ENCODE results near the gene PLCH1. TPM values are rescaled to one million over a fixed set of nuclear protein-coding genes. Genes with fewer than 3 reads are reported as not detected.

Gene PLCH1
- total and polyA plus RNA-seq, 10 of the 15 experiments (the other 5 are each of a cell fraction or from before 2014, with no cell fraction given), result 0.03 to 0.22 (median 0.04) TPM; not detected in 5

GRCh38 chr3:155553780-155554179, 191.1 kb downstream of the PLCH1 start:
- RAD21 ChIA-PET (ENCODE audit: unreplicated experiment), result no interaction called here
- H3K27ac ChIP-seq (ENCODE audit: control insufficient read depth, insufficient read depth), result no peak overlapping the region
- CTCF ChIA-PET, result no interaction called here
- H2AFZ ChIP-seq (ENCODE audit: control insufficient read depth, low read depth, low read length), result no peak overlapping the region
- no peaks in the 10 kb centered on the region for H3K79me2 ChIP-seq (ENCODE audit: control insufficient read depth, insufficient read depth, low read length)
- TF ChIP-seq DPF2 (IDR thresholded peaks at IDR 0.05) (no peak), IKZF2 (IDR thresholded peaks at IDR 0.05) (peak in 1 of 2 experiments; percentile 21; a peak in 1 of 4 replicates), ATF7 (IDR thresholded peaks at IDR 0.05; ENCODE audit: low read depth) (0 out of 2 replicates have a peak, but pooled peaks have one; percentile 13), EP300 (IDR thresholded peaks at IDR 0.05; ENCODE audit: borderline replicate concordance in 1 of 2, control insufficient read depth in 1 of 2, low read depth in 2 of 2, low read length in 2 of 2) (0 out of 4 replicates have a peak, but pooled peaks of 1 of the 2 experiments have one; percentile 5)
- no peaks in the 10 kb centered on the region for H4K20me1 ChIP-seq (ENCODE audit: control insufficient read depth, insufficient read depth)
- POLR2A ChIA-PET, result no interaction called here
- no peak overlapping the region for H3K9ac ChIP-seq (ENCODE audit: control insufficient read depth, insufficient read depth, low read length)
- no peak overlapping the region for H3K4me2 ChIP-seq (ENCODE audit: control insufficient read depth, insufficient read depth)
- no peak overlapping the region for H3K4me3 ChIP-seq
- no peak for FAIRE-seq
- ATAC-seq, result peak; percentile 63
- no TSS peak for BruUV-seq (replicated peaks)
- H3K9me3 ChIP-seq (replicated peaks; ENCODE audit: control insufficient read depth, insufficient read depth, low read length), result no peaks in the 10 kb centered on the region
- SMC1A ChIA-PET (ENCODE audit: uncharacterized antibody, unreplicated experiment), result no interaction called here
- DNase-seq (ENCODE audit: low read depth, low spot score), result no peak
- intact Hi-C loops (cut with micrococcal nuclease; ENCODE audit: unreplicated experiment) (loop anchor here (5.0 to 10.0 kb wide), 2 partner anchors 36 to 321 kb away; partner anchors contain the start of gene GMPS), in situ Hi-C loops (cut with MboI) (no loop called here)
- no peaks in the 10 kb centered on the region; a peak in 1 of 4 replicates for H3K27me3 ChIP-seq (replicated peaks in 1 of 2; ENCODE audit: control insufficient read depth in 2 of 2, insufficient read depth in 2 of 2, low read length in 1 of 2)
- H3K36me3 ChIP-seq (ENCODE audit: control insufficient read depth in 2 of 2, insufficient read depth in 2 of 2, low read length in 1 of 2), result no peaks in the 10 kb centered on the region
- H3K4me1 ChIP-seq (ENCODE audit: control insufficient read depth, insufficient read depth, low read length), result no peaks in the 10 kb centered on the region
- 0% methylated on average over 4 of the region's 4 CpGs for WGBS (ENCODE audit: insufficient coverage, insufficient replicate concordance, low lambda C conversion rate, missing lambda C conversion rate)

GRCh38 chr3:155553326-155553725, 191.5 kb downstream of the PLCH1 start:
- no peak for DNase-seq (ENCODE audit: low read depth, low spot score)
- ATAC-seq, result no peak
- no peaks in the 10 kb centered on the region for H3K4me1 ChIP-seq (ENCODE audit: control insufficient read depth, insufficient read depth, low read length)
- TF ChIP-seq ATF3 (IDR thresholded peaks at IDR 0.05; ENCODE audit: borderline replicate concordance, extremely low read depth, low read depth, low read length) (no peak), SMC3 (IDR thresholded peaks at IDR 0.05; ENCODE audit: borderline replicate concordance, low read length) (no peak), BCL3 (IDR thresholded peaks at IDR 0.05; ENCODE audit: borderline replicate concordance, insufficient read depth, low read depth, low read length, poor library complexity, severe bottlenecking) (no peak), NR2F1 (conservative IDR thresholded peaks at IDR 0.05) (no peak), ETV6 (conservative IDR thresholded peaks at IDR 0.05 in 1 of 2, IDR thresholded peaks at IDR 0.05 in 1 of 2; ENCODE audit: borderline replicate concordance in 1 of 2, low read depth in 1 of 2) (no peak)

More at GRCh38 chr3:155553326-155553725, 191.5 kb downstream of the PLCH1 start:
- in situ Hi-C loops (cut with MboI) (no loop called here), intact Hi-C loops (cut with micrococcal nuclease; ENCODE audit: unreplicated experiment) (loop anchor here (5.0 to 10.0 kb wide), 2 partner anchors 36 to 321 kb away; partner anchors contain the start of gene GMPS)
- Histone ChIP-seq H2AFZ (ENCODE audit: control insufficient read depth, low read depth, low read length) (no peak overlapping the region), H3K27me3 (replicated peaks in 1 of 2; ENCODE audit: control insufficient read depth in 2 of 2, insufficient read depth in 2 of 2, low read length in 1 of 2) (no peaks in the 10 kb centered on the region; a peak in 1 of 4 replicates), H3K4me2 (ENCODE audit: control insufficient read depth, insufficient read depth) (no peak overlapping the region), H4K20me1 (ENCODE audit: control insufficient read depth, insufficient read depth) (no peaks in the 10 kb centered on the region), H3K4me3 (no peak overlapping the region), H3K9ac (ENCODE audit: control insufficient read depth, insufficient read depth, low read length) (no peak overlapping the region), H3K9me3 (replicated peaks; ENCODE audit: control insufficient read depth, insufficient read depth, low read length) (no peaks in the 10 kb centered on the region), H3K27ac (ENCODE audit: control insufficient read depth, insufficient read depth) (no peak overlapping the region), H3K79me2 (ENCODE audit: control insufficient read depth, insufficient read depth, low read length) (no peaks in the 10 kb centered on the region), H3K36me3 (ENCODE audit: control insufficient read depth in 2 of 2, insufficient read depth in 2 of 2, low read length in 1 of 2) (no peaks in the 10 kb centered on the region)
- FAIRE-seq, result no peak
- no TSS peak for BruUV-seq (replicated peaks)
- ChIA-PET RAD21 (ENCODE audit: unreplicated experiment) (no interaction called here), POLR2A (no interaction called here), CTCF (no interaction called here), SMC1A (ENCODE audit: uncharacterized antibody, unreplicated experiment) (no interaction called here)
- 22% methylated on average over 4 of the region's 4 CpGs for WGBS (ENCODE audit: insufficient coverage, insufficient replicate concordance, low lambda C conversion rate, missing lambda C conversion rate)
